ENCODE measurements around the gene RARG. TPM values are rescaled to one million over a fixed set of nuclear protein-coding genes. Genes with fewer than 3 reads are reported as not detected.
A peak's percentile ranks its signal among the peaks of the same experiment; 100 is the strongest.

RARG gene
- total RNA-seq, 1 donor from 2014 or later = 0.27 TPM

DNA sequence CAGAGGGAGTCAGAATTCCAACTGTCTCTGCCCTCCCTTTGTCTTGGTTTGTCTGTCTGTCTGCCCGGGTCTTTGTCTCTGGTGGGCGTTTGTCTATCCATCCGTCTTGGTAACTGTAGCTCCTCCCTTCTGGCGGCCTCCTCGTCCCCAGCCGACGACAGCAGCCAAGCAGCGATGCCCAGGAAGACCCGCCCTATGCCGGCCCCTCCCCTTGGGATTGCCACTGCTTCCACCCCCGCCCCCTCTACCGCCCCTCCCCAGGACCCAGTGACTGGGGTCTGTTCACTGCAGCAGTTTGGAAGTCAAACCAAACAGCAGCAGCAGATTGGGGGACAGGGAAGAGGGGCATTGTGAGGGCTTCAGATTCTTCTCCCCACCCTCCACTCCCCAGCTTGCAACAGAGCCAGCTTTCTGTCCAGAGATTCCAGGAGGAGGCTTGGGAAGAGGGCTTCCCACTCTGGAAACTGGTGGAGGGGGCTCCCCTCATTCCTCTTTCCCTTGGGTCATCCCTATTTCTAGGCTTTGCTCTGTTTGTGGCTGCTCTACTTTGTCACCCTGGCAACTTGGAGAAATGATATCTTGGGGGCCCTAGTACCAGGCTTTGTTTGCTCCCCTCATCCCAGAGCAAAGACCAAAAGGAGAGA, 2.4 kb upstream of the RARG start:
- H3K4me3 Mint-ChIP-seq (ENCODE audit: unreplicated experiment) = peak overlapping the region; percentile 71
- peaks cover 20% of the 10 kb centered on the region for H3K4me1 Mint-ChIP-seq (ENCODE audit: low read depth, unreplicated experiment)
- no peaks in the 10 kb centered on the region for H3K36me3 Mint-ChIP-seq (ENCODE audit: unreplicated experiment)
- TF ChIP-seq, protein P1, sequence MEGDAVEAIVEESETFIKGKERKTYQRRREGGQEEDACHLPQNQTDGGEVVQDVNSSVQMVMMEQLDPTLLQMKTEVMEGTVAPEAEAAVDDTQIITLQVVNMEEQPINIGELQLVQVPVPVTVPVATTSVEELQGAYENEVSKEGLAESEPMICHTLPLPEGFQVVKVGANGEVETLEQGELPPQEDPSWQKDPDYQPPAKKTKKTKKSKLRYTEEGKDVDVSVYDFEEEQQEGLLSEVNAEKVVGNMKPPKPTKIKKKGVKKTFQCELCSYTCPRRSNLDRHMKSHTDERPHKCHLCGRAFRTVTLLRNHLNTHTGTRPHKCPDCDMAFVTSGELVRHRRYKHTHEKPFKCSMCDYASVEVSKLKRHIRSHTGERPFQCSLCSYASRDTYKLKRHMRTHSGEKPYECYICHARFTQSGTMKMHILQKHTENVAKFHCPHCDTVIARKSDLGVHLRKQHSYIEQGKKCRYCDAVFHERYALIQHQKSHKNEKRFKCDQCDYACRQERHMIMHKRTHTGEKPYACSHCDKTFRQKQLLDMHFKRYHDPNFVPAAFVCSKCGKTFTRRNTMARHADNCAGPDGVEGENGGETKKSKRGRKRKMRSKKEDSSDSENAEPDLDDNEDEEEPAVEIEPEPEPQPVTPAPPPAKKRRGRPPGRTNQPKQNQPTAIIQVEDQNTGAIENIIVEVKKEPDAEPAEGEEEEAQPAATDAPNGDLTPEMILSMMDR (IDR thresholded peaks at IDR 0.05; ENCODE audit: partially characterized antibody, unreplicated experiment) = no peak
- H3K27me3 Mint-ChIP-seq (ENCODE audit: unreplicated experiment) = peaks cover 14% of the 10 kb centered on the region
- peak; percentile 66 for DNase-seq
- peaks cover 2% of the 10 kb centered on the region for H3K9me3 Mint-ChIP-seq (ENCODE audit: unreplicated experiment)
- peak overlapping the region; percentile 75 for H3K27ac Mint-ChIP-seq (ENCODE audit: unreplicated experiment)

DNA sequence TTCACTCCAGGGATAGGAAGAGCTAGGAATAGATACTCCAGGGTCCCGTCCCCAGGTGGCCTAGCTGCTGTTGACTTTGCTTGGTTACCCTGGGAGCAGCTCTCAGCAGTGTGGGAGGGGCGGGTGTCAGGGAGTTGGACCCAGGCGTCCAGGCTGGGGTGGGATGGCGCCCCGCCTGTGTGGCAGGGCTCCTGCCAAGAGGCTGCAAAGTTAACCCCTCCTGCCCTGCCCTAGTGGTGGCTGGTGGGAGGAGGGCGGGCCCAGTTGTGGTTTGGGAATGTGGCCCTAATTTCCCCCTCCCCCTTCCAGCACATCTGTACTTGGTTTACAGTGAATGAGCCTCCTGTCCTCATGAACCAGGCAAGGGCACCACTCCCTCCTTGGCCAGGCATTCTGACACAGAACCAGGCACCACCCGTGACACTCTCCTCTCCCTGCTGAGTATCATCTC, 1.7 kb upstream of the RARG start:
- TF ChIP-seq, protein P1 (IDR thresholded peaks at IDR 0.05; ENCODE audit: partially characterized antibody, unreplicated experiment) = no peak
- H3K9me3 Mint-ChIP-seq (ENCODE audit: unreplicated experiment) = peaks cover 2% of the 10 kb centered on the region
- no peaks in the 10 kb centered on the region for H3K36me3 Mint-ChIP-seq (ENCODE audit: unreplicated experiment)
- H3K27me3 Mint-ChIP-seq (ENCODE audit: unreplicated experiment) = peaks cover 17% of the 10 kb centered on the region
- peak overlapping the region; percentile 75 for H3K27ac Mint-ChIP-seq (ENCODE audit: unreplicated experiment)
- DNase-seq = no peak
- peak overlapping the region; percentile 71 for H3K4me3 Mint-ChIP-seq (ENCODE audit: unreplicated experiment)
- peaks cover 20% of the 10 kb centered on the region for H3K4me1 Mint-ChIP-seq (ENCODE audit: low read depth, unreplicated experiment)

DNA sequence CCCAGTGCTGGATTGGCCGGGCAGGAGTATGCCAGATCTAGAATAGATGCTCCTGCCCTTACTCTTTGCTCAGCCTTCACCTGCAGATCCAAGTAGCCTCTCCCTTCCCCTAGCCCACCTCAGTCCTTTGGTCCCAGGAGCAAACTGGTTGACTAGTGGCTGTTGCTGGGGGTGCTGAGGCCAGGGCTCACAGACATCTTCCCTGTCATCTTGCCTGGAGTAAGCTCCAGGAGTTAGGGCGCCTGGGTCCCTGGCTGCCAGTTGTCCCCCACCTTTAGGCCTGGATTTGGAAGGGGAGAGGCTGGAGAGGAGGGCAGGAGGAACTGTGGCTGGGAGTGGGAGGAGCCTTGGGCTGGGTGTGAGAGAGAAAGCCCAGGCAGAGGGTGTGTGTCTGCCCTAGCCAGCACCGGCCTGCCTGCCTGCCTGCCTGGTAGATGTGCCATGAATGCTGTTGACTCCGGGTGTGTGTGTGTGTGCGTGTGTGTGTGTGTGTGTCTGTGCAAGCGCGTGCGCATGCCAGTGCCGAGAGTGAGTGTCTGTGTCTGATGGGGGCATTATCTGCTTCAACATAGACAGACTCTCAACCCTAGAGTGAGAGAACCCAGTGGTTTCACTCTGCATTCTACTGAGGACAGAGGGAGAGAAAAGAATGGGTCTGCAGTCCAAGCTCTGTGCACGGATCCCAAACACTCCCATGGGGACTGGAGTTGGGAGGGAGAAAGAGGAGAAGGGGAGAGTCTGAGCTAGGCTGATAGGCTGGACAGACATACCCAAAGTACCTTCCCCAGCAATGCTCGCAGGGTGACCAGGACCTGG, 845 bp upstream of the RARG start:
- TF ChIP-seq, protein P1 (IDR thresholded peaks at IDR 0.05; ENCODE audit: partially characterized antibody, unreplicated experiment) = no peak
- peak overlapping the region; percentile 68 for H3K4me3 Mint-ChIP-seq (ENCODE audit: unreplicated experiment)

DNA sequence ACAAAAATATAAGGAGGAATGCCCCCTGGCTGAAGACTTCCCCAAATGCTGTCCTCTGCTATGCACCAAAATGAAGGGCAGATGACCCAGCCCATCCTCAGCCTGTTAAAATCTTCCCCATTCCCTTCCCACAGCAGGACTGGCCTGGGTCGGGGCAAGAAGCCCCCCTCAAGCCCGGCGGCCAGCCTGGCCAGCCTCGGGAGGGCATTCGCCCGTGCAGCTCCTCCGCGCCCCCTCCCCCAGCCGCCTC, 413 bp downstream of the RARG start:
- peaks cover 20% of the 10 kb centered on the region for H3K4me1 Mint-ChIP-seq (ENCODE audit: low read depth, unreplicated experiment)
- H3K9me3 Mint-ChIP-seq (ENCODE audit: unreplicated experiment) = peaks cover 5% of the 10 kb centered on the region
- peak overlapping the region; percentile 25 for H3K4me3 Mint-ChIP-seq (ENCODE audit: unreplicated experiment)
- no peaks in the 10 kb centered on the region for H3K36me3 Mint-ChIP-seq (ENCODE audit: unreplicated experiment)
- no peak overlapping the region for H3K27ac Mint-ChIP-seq (ENCODE audit: unreplicated experiment)
- peaks cover 22% of the 10 kb centered on the region for H3K27me3 Mint-ChIP-seq (ENCODE audit: unreplicated experiment)
- TF ChIP-seq, protein P1 (IDR thresholded peaks at IDR 0.05; ENCODE audit: partially characterized antibody, unreplicated experiment) = no peak
- DNase-seq = no peak

More for the DNA sequence above, 845 bp upstream of the RARG start:
- peak overlapping the region; percentile 44 for H3K27ac Mint-ChIP-seq (ENCODE audit: unreplicated experiment)
- DNase-seq = peak; percentile 46
- H3K27me3 Mint-ChIP-seq (ENCODE audit: unreplicated experiment) = peaks cover 21% of the 10 kb centered on the region
- H3K4me1 Mint-ChIP-seq (ENCODE audit: low read depth, unreplicated experiment) = peaks cover 20% of the 10 kb centered on the region
- H3K9me3 Mint-ChIP-seq (ENCODE audit: unreplicated experiment) = peaks cover 2% of the 10 kb centered on the region
- no peaks in the 10 kb centered on the region for H3K36me3 Mint-ChIP-seq (ENCODE audit: unreplicated experiment)

All from glutamatergic neuron (in vitro differentiated cells).